Tongue (tissue), 2 donors: ENCODE results near the gene USP24. TPM values are rescaled to one million over a fixed set of nuclear protein-coding genes. Genes with fewer than 3 reads are reported as not detected.

ENCODE experiments used
- DNase-seq: peaks from one replicate; pipeline ENCODE4 v3.0.0-alpha.2; 2015
- total RNA-seq: library from RNA; depleted of rRNA; stranded (reverse); fragments of >200 nt; gene quantifications from one replicate; pipeline ENCODE4 v1.2.3, GENCODE V29; 2014

Gene USP24
- total RNA-seq, 1 donor from 2014 or later, result 108 TPM

DNA sequence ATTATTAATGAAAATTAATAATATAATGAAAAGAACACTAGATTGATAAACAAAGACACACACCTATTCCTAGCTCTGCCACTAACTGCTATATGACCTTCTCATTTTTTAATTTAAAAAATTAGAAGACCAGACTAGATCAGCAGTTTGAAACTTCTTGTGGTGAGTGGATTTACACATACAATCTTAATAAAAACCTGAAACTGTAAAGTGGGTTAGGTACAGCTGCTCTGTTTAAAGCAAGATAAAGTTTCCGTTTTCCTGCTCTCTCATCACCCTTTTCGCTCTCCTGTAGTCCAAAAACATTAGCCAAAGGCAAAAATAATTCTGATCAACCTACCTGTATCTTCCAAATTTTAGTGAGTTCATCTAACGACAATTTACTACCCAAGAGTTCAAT lies 58.6 kb downstream of the USP24 start:
- no peak for DNase-seq

DNA sequence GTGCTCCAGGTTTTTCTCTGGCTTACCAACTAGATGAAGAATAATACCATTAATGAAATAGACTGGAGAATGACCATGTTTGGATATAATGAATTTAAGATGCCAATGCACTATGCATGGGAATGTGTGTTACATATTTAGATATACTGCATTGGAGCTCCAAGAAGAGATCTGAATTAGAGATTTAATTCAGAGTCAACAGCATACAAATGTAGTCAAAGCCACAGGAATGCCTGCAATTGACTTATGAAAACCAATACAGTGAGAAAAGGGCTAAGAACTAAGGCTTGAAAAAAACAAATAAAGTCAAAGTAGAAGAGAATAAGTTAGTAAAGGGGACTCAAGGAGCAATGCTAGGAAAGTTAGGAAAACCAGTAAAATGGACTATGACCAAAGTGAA lies 59.1 kb downstream of the USP24 start:
- DNase-seq, result no peak

- DNase-seq, result peak; percentile 25
Measured at GRCh38 chr1:55155522-55155921, 59.6 kb downstream of the USP24 start.

DNA sequence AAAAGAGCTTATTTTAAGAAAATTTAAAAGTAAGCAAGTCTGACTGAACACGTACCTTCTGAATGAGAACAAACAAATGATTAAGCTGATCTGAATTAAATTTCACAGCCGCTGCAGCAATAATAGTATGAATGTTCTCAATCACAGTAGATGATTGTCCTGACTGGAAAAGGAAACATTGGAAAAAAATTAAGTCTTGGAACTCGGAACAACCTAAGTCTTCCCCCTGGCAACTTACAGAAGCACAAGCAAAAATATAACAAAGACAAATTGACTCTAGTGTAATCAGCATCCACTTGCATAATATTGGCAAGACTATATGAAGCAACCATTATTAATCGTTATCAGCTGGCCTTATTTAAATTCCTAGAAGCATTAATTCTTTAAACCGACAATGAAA lies 60.5 kb downstream of the USP24 start:
- DNase-seq, result no peak

GRCh38 chr1:55153031-55153430 lies 62.1 kb downstream of the USP24 start:
- no peak for DNase-seq

- DNase-seq, result no peak
Measured at GRCh38 chr1:55150880-55151588, 64.1 kb downstream of the USP24 start.

- no peak for DNase-seq
Measured at GRCh38 chr1:55148676-55149075, 66.5 kb downstream of the USP24 start.

GRCh38 chr1:55147524-55147923 lies 67.6 kb downstream of the USP24 start:
- DNase-seq, result no peak

DNA sequence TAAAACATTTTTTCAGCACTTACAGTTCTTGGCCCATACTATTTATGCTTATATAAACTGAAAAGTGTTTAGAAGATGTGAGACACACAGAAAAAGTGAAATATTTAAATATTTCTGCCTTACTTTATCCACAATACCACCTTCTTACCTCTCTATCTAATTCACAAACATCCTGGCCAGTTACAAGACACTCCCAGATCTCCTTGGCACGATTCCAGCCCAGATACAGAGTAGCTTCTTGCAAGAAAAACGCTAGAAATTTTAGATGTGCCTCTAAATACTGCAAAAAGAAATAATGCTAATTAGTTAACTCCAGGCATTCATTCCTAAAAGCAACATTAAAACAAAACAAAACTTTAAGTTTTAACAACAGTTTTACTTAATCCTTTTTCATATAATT lies 68.4 kb downstream of the USP24 start:
- DNase-seq, result peak; percentile 56

DNA sequence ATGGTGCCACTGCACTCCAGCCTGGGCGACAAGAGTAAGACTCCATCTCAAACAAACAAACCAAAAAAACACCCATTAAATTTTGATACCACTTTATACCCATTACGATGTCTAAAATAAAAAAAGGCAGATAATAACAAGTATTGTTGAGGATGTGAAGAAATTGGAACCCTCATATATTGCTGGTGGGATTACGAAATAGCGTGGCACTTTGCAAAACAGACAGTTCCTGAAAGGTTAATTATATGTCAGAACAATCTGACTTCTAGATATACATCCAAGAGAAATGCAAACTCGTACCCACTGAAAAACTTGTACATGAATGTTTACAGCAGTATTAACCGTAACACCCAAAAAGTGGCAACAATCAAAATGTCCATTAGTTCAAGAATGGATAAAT lies 70.3 kb downstream of the USP24 start:
- no peak for DNase-seq

DNA sequence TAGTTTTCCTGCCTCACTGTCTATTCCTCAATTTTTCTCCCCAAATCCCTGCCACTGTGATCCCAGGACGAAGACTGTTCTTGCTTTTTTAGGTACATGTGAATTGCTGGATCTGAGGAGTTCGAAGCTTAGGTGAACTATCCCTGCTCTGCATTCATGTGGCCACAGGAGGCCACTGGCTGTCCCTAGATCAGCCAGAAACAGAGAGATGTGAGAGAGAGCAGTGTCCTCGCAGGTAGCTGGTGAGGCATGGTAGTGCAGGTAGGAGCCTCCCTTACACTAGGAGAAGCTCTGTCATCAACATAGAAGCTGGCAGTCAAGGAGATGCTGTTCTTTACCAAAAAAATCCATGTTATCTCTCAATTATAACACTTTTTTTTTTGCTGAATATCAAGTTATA lies 71.5 kb downstream of the USP24 start:
- no peak for DNase-seq

DNA sequence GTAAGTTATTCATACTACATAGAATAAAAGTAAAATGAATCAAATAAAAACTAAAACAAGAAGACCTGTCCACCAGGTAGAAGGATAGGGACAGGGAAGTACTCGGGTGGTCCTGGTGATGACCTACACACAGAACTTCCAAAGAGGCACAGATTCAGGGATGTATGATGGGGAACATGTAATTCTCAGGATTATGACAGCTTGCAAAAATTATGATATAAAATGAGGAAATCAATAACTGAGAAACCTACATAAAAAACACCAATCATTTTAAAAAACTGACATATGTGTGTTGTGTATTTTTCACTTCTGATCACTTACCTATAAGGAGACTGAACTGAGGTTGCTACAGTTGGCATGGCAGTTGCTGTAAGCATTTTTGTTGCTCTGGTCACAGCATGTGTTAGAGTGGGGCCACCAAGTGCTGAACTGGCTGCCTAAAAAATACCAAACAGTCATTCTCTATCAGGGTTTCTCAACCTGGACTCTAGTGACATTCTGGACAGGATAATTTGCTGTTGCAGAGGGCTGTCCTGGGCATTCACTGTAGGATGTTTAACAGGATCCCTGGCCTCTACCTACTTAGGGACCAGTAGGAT lies 73.8 kb downstream of the USP24 start:
- DNase-seq, result no peak

- DNase-seq, result peak; percentile 93
Measured at GRCh38 chr1:55140546-55140983, 74.6 kb downstream of the USP24 start.

GRCh38 chr1:55140137-55140536 lies 75.0 kb downstream of the USP24 start:
- DNase-seq, result no peak

GRCh38 chr1:55138823-55139222 lies 76.3 kb downstream of the USP24 start:
- DNase-seq, result no peak

DNA sequence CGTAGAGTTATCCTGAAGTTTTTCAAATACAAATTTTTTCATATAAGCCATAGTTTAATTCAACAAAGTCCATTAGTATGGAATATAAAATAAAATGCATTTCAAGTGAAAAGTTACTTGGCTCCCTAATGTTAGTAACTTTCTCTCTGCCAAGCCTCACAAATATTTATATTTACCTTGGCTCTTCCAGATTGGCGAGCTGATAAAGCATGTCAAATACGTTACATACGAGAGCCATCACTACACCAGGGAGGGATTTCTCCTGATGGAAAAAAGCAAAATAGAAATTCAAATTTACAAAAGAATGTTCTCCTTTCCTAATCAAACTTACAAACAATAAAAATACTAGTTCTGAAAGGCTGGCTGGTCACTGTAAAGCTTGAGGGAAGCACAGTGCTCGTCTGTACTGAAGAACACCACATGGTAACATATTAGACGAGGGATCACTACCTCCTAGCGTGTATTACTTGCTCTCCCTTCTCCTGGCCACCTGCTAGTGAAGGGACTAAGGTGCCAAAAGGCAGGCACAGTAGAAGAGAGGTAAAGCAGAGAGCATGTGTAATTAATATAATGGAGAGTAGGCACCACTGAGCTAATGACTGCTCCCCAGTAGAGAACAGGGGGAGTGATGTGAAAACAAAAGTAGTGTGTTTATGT lies 80.9 kb downstream of the USP24 start:
- DNase-seq, result no peak

- DNase-seq, result no peak
Measured at GRCh38 chr1:55131801-55132200, 83.4 kb downstream of the USP24 start.

DNA sequence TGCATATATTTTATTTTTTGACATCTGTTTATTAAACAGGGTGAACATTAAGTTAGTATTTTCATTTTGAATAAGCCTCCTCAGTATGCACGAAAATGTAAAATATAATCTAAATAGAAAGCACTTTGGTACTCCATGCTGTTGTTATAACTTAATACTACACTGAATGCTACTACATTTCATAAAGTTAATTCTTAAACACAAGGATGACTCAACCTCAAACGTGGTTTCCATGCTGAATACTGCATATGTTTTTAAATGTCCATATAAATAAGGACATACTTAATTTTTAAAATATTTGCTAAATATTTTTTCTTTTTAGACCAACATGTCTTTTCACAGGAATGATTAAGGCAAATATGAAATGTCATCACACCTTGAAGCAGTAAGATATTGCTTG lies 83.9 kb downstream of the USP24 start:
- DNase-seq, result no peak

DNA sequence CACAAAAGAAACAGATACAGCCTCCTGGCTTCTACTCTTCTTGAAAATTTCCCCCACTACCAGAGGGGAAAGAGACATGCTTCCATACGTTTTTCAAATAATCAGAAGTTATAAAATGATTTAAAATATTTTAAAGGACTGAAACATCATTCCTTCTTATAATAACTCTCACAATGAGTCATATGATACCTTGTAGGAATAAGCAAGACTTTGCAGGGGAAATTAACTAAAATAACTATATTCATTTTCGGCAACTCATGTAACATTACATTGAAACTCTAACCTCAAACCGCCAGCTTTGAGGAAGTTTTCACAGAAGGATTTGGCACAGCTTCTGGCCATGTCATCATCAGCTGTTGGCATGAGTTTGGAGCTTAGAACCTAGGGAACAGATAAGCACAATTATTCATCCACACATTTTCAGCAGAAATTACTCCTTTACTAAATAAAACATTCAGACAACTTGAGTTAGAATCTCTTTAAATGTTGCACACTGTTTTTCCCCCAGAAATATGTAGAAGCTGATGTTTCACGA lies 85.9 kb downstream of the USP24 start:
- DNase-seq, result peak; percentile 44

DNA sequence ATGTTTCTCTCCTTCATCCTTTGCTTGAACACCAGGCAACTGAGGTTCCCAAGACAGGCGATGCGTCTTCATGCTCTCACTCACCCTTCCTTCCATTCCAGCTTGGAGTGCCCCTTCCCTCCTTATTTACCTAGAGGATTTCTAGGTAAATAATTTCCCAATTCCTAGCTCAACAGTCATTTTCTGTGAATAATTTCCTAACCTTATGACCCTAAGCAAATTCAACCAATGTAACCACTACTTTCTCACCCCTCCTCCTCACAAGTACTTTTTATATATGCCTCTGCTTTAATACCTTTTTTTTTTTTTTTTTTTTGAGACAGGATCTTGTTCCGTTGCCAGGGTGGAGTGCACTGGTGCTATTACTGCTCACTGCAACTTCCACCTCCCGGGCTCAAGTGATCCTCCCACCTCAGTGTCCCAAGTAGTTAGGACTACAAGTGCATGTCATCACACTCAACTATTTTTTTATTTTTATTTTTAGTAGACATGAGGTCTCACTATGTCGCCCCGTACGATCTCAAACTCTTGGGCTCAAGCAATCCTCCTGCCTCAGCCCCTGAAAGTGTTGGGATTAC lies 86.7 kb downstream of the USP24 start:
- no peak for DNase-seq

DNA sequence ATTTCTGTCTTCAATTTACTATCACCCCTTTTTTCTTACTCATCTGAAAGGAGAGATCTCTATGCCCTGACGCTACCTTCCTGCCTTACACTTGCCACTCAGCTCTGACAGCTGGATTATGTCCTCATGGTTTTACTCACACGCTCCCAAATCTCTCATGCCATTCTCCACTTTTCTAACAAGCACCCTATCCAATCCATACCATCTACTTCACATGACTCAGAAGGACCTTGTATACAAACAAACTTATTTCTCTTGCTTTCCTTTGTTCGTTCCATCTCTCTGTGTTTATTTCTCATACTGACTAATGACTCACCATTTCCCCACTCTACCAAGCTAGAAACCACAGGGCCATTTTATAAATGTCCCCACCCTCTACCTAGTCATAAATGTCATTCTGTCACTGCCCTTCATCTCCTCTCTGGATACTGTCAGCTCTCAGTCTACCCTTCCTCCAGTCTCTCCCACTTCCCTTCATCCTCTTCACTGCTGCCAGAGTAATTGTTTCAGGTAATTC lies 87.3 kb downstream of the USP24 start:
- DNase-seq, result no peak

GRCh38 chr1:55124470-55124869 lies 90.7 kb downstream of the USP24 start:
- no peak for DNase-seq

GRCh38 chr1:55120538-55120937 lies 94.6 kb downstream of the USP24 start:
- no peak for DNase-seq
